SK-N-SH treated with all-trans-retinoic acid at 6 μM for 48 hours (cell line): Measurements from ENCODE around the gene GPC2.

ENCODE experiments used
- ATAC-seq: fragments of 200-7000 bp; cut with Tn5 transposase; 3 replicates; pipeline ENCODE4 v1.9.1; 2020; ENCODE audit warnings: mild to moderate bottlenecking, moderate library complexity
- ARNTL ChIP-seq: fragments of 450-650 bp; formaldehyde crosslinking; IDR thresholded peaks from 2 replicates; pipeline ENCODE4 v1.5.0; 2020; ENCODE audit warnings: low read depth, mild to moderate bottlenecking, moderate library complexity, borderline replicate concordance
- BACH2 ChIP-seq: fragments of 250-450 bp; sonication (Bioruptor Pico); IDR thresholded peaks from 2 replicates; pipeline ENCODE4 v1.9.0; 2021; ENCODE audit warnings: mild to moderate bottlenecking, borderline replicate concordance
- CSDC2 ChIP-seq: fragments of 250-450 bp; sonication (Bioruptor Pico); IDR thresholded peaks from 2 replicates; pipeline ENCODE4 v1.5.0; 2020; ENCODE audit warnings: mild to moderate bottlenecking, moderate library complexity
- ESRRG ChIP-seq: fragments of 250-450 bp; sonication (Bioruptor Pico); IDR thresholded peaks from 2 replicates; pipeline ENCODE4 v1.6.1; 2021; ENCODE audit warnings: mild to moderate bottlenecking
- GLIS3 ChIP-seq: fragments of 250-450 bp; sonication (Bioruptor Pico); IDR thresholded peaks from 2 replicates; pipeline ENCODE4 v1.5.0; 2020; ENCODE audit warnings: mild to moderate bottlenecking, moderate library complexity
- ISL1 ChIP-seq: fragments of 250-450 bp; sonication (Bioruptor Pico); IDR thresholded peaks from 2 replicates; pipeline ENCODE4 v2.1.2; 2022; ENCODE audit warnings: mild to moderate bottlenecking, moderate library complexity
- OSR1 ChIP-seq: fragments of 250-450 bp; sonication (Bioruptor Pico); IDR thresholded peaks from 2 replicates; pipeline ENCODE4 v1.8.0; 2022; ENCODE audit warnings: moderate library complexity, mild to moderate bottlenecking, inconsistent platforms
- POU6F1 ChIP-seq: fragments of 250-450 bp; sonication (Bioruptor Pico); IDR thresholded peaks from 2 replicates; pipeline ENCODE4 v1.8.0; 2021; ENCODE audit warnings: low read depth, mild to moderate bottlenecking, moderate library complexity, borderline replicate concordance
- PPARA ChIP-seq: fragments of 250-450 bp; sonication (Bioruptor Pico); IDR thresholded peaks from 2 replicates; pipeline ENCODE4 v1.5.0; 2020; ENCODE audit warnings: mild to moderate bottlenecking, borderline replicate concordance
- RARB ChIP-seq: fragments of 250-450 bp; sonication (Bioruptor Pico); IDR thresholded peaks from 2 replicates; pipeline ENCODE4 v1.8.0; 2021; ENCODE audit warnings: mild to moderate bottlenecking, moderate library complexity
- SNAI2 ChIP-seq: fragments of 250-450 bp; sonication (Bioruptor Pico); IDR thresholded peaks from 2 replicates; pipeline ENCODE4 v1.5.0; 2020; ENCODE audit warnings: mild to moderate bottlenecking, moderate library complexity
- TCF4 ChIP-seq: fragments of 250-450 bp; sonication (Bioruptor Pico); IDR thresholded peaks from 2 replicates; pipeline ENCODE4 v1.8.0; 2021; ENCODE audit warnings: mild to moderate bottlenecking, moderate library complexity, borderline replicate concordance
- TOX ChIP-seq: fragments of 250-450 bp; sonication (Bioruptor Pico); IDR thresholded peaks from 2 replicates; pipeline ENCODE4 v1.8.0; 2021; ENCODE audit warnings: mild to moderate bottlenecking, moderate library complexity, borderline replicate concordance
- ZC3H10 ChIP-seq: fragments of 250-450 bp; sonication (Bioruptor Pico); IDR thresholded peaks from 2 replicates; pipeline ENCODE4 v1.5.1; 2021; ENCODE audit warnings: mild to moderate bottlenecking, moderate library complexity
- ZFP3 ChIP-seq: fragments of 250-450 bp; sonication (Bioruptor Pico); IDR thresholded peaks from 2 replicates; pipeline ENCODE4 v1.5.0; 2020; ENCODE audit warnings: mild to moderate bottlenecking, moderate library complexity
- ZFP30 ChIP-seq: fragments of 450-650 bp; formaldehyde crosslinking; IDR thresholded peaks from 2 replicates; pipeline ENCODE4 v1.5.0; 2022; ENCODE audit warnings: mild to moderate bottlenecking, moderate library complexity
- ZNF565 ChIP-seq: fragments of 450-650 bp; formaldehyde crosslinking; conservative IDR thresholded peaks from 2 replicates; pipeline ENCODE4 v1.5.0; 2020; ENCODE audit warnings: low read depth, mild to moderate bottlenecking, moderate library complexity
- ZNF70 ChIP-seq: fragments of 450-650 bp; formaldehyde crosslinking; IDR thresholded peaks from 2 replicates; pipeline ENCODE4 v1.5.0; 2020; ENCODE audit warnings: mild to moderate bottlenecking, moderate library complexity
- ZNF8 ChIP-seq: fragments of 450-650 bp; formaldehyde crosslinking; IDR thresholded peaks from 2 replicates; pipeline ENCODE4 v1.5.0; 2020; ENCODE audit warnings: mild to moderate bottlenecking, moderate library complexity
- TF ChIP-seq, protein P1 (sequence below): fragments of 250-450 bp; sonication (Bioruptor Pico); IDR thresholded peaks from 2 replicates; pipeline ENCODE4 v1.5.1; 2020; ENCODE audit warnings: low read depth, mild to moderate bottlenecking, moderate library complexity
- TF ChIP-seq, protein P2 (sequence below): fragments of 250-450 bp; sonication (Bioruptor Pico); IDR thresholded peaks from 2 replicates; pipeline ENCODE4 v1.8.0; 2020; ENCODE audit warnings: mild to moderate bottlenecking, moderate library complexity, borderline replicate concordance
- TF ChIP-seq, protein P3 (sequence below): fragments of 250-450 bp; sonication (Bioruptor Pico); IDR thresholded peaks from 2 replicates; pipeline ENCODE4 v1.5.0; 2020; ENCODE audit warnings: mild to moderate bottlenecking, moderate library complexity

Gene GPC2

DNA sequence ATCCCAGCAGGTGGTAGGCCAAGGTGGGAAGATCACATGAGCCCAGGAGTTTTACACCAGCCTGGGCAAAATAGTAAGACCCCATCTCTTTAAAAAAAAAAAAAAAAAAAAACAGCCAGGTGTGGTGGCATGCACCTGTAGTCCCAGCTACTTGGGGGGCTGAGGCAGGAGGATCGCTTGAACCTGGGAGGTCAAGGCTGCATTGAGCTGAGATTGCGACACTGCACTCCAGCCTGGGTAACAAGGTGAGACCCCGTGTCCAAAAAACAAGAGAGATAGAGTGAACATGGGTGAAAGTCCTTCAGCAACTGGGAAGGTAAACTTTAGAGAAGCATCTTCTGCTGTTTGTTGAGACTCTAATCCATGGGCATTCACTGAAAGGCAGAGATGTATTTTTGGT lies 34.7 kb downstream of the GPC2 start:
- no peak for TF ChIP-seq RARB
- no peak for TF ChIP-seq TOX (CRISPR knock-in tag)
- no peak for TF ChIP-seq ZNF565
- TF ChIP-seq ZFP30 (CRISPR knock-in tag), result no peak
- TF ChIP-seq, protein P1, sequence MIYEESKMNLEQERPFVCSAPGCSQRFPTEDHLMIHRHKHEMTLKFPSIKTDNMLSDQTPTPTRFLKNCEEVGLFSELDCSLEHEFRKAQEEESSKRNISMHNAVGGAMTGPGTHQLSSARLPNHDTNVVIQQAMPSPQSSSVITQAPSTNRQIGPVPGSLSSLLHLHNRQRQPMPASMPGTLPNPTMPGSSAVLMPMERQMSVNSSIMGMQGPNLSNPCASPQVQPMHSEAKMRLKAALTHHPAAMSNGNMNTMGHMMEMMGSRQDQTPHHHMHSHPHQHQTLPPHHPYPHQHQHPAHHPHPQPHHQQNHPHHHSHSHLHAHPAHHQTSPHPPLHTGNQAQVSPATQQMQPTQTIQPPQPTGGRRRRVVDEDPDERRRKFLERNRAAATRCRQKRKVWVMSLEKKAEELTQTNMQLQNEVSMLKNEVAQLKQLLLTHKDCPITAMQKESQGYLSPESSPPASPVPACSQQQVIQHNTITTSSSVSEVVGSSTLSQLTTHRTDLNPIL (CRISPR knock-in tag), result no peak
- no peak for TF ChIP-seq ZC3H10 (CRISPR knock-in tag)
- no peak for TF ChIP-seq TCF4 (CRISPR knock-in tag)
- TF ChIP-seq GLIS3 (CRISPR knock-in tag), result no peak
- TF ChIP-seq ESRRG (CRISPR knock-in tag), result no peak
- TF ChIP-seq BACH2, result no peak
- no peak for TF ChIP-seq ZNF8
- TF ChIP-seq OSR1 (CRISPR knock-in tag), result no peak
- TF ChIP-seq, protein P2, sequence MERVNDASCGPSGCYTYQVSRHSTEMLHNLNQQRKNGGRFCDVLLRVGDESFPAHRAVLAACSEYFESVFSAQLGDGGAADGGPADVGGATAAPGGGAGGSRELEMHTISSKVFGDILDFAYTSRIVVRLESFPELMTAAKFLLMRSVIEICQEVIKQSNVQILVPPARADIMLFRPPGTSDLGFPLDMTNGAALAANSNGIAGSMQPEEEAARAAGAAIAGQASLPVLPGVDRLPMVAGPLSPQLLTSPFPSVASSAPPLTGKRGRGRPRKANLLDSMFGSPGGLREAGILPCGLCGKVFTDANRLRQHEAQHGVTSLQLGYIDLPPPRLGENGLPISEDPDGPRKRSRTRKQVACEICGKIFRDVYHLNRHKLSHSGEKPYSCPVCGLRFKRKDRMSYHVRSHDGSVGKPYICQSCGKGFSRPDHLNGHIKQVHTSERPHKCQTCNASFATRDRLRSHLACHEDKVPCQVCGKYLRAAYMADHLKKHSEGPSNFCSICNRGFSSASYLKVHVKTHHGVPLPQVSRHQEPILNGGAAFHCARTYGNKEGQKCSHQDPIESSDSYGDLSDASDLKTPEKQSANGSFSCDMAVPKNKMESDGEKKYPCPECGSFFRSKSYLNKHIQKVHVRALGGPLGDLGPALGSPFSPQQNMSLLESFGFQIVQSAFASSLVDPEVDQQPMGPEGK, result no peak
- TF ChIP-seq SNAI2, result no peak
- no peak for TF ChIP-seq ZFP3 (CRISPR knock-in tag)
- TF ChIP-seq POU6F1 (CRISPR knock-in tag), result no peak
- TF ChIP-seq ZNF70, result no peak
- no peak for TF ChIP-seq ISL1 (CRISPR knock-in tag)
- TF ChIP-seq PPARA (CRISPR knock-in tag), result no peak
- TF ChIP-seq ARNTL (CRISPR knock-in tag), result no peak
- no peak for ATAC-seq

GRCh38 chr7:100141555-100141949 lies 35.6 kb downstream of the GPC2 start:
- no peak; the same call in 2 of the 3 replicates for ATAC-seq
- TF ChIP-seq ZFP3 (CRISPR knock-in tag), result no peak
- no peak for TF ChIP-seq CSDC2 (CRISPR knock-in tag)
- no peak for TF ChIP-seq ESRRG (CRISPR knock-in tag)
- TF ChIP-seq, protein P3, sequence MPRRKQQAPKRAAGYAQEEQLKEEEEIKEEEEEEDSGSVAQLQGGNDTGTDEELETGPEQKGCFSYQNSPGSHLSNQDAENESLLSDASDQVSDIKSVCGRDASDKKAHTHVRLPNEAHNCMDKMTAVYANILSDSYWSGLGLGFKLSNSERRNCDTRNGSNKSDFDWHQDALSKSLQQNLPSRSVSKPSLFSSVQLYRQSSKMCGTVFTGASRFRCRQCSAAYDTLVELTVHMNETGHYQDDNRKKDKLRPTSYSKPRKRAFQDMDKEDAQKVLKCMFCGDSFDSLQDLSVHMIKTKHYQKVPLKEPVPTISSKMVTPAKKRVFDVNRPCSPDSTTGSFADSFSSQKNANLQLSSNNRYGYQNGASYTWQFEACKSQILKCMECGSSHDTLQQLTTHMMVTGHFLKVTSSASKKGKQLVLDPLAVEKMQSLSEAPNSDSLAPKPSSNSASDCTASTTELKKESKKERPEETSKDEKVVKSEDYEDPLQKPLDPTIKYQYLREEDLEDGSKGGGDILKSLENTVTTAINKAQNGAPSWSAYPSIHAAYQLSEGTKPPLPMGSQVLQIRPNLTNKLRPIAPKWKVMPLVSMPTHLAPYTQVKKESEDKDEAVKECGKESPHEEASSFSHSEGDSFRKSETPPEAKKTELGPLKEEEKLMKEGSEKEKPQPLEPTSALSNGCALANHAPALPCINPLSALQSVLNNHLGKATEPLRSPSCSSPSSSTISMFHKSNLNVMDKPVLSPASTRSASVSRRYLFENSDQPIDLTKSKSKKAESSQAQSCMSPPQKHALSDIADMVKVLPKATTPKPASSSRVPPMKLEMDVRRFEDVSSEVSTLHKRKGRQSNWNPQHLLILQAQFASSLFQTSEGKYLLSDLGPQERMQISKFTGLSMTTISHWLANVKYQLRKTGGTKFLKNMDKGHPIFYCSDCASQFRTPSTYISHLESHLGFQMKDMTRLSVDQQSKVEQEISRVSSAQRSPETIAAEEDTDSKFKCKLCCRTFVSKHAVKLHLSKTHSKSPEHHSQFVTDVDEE (CRISPR knock-in tag), result no peak

DNA sequence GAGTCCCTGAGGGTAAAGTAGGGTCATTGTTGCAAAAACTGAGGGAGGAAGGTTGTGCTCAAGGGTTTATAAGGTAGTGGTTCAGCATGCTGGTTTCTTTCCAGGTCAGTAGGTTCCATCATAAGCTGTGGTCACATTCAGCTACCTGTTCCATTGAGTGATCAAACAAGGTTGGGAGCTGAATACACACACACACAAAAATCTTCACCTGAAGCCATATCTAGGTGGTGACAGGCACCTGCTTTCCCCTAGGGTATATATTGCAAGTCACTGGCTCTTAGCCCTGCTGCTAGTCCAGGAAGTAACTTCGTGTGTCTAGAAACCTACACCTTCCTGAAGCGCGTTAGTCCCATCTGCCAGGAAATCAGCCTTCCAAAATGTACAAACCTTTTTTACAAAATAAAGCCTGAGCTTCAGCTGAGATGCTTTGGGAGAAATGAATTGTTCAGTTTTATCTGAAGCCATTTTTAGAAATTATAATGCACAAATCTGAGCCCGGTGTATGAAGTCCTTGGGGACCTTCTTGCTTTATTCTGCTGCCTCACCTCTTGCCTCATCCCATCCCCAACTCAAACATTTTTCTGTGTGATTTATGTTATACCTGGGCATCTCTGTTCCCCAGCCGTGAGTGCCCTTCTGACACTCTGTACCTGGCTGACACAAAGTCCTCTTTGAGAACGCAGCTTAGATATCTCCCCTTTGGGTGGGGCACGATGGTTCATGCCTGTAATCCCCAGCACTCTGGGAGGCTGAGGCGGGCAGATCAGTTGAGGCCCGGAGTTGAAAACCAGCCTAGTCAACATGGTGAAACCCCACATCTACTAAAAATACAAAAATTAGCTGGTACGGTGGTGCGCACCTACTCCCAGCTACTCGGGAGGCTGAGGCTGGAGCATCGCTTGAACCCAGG lies 39.1 kb downstream of the GPC2 start:
- TF ChIP-seq PPARA (CRISPR knock-in tag), result no peak
- TF ChIP-seq POU6F1 (CRISPR knock-in tag), result no peak
- TF ChIP-seq, protein P1 (CRISPR knock-in tag), result no peak
- TF ChIP-seq, protein P2, result no peak
- TF ChIP-seq ZNF8, result no peak
- ATAC-seq, result no peak
